ENCODE data around the gene DHRS1.
A peak's percentile ranks its signal among the peaks of the same experiment; 100 is the strongest.

The DHRS1 gene

GRCh38 chr14:24300326-24300980, 873 bp upstream of the DHRS1 start:
- CTCF ChIA-PET = interaction anchor here (0.6 to 21.1 kb wide), 15 partner anchors 22 to 243 kb away, joined by 3 to 688 read pairs (median 33); partner anchors contain the start of genes ADCY4, CBLN3, CHMP4A and CIDEB
- DNase-seq (ENCODE audit: low read depth, low spot score) = no peak
- peak overlapping the region; percentile 99 for H3K4me3 ChIP-seq (ENCODE audit: low read depth, low read length)
- POLR2A ChIA-PET = interaction anchor here (0.7 to 4.1 kb wide), 7 partner anchors 8 to 136 kb away, joined by 3 to 26 read pairs (median 3); partner anchors contain the start of genes CIDEB, RABGGTA and TINF2
- TF ChIP-seq CTCF (IDR thresholded peaks at IDR 0.05; ENCODE audit: insufficient read depth, low read length, missing control alignments) = no peak

- POLR2A ChIA-PET = interaction anchor here (0.8 to 4.1 kb wide), 5 partner anchors 28 to 158 kb away, joined by 3 to 26 read pairs (median 4); partner anchors contain the start of genes EMC9, IPO4, RABGGTA and TINF2
- DNase-seq (ENCODE audit: low read depth, low spot score) = peak; percentile 31
Measured at GRCh38 chr14:24298892-24299254, 707 bp downstream of the DHRS1 start.

GRCh38 chr14:24297190-24297964, 2.2 kb downstream of the DHRS1 start:
- CTCF ChIA-PET = interaction anchor here (0.6 to 21.1 kb wide), 51 partner anchors 9 to 246 kb away, joined by 3 to 688 read pairs (median 5); partner anchors contain the start of genes ADCY4, CARMIL3, CBLN3 and CHMP4A
- no peak overlapping the region for H3K4me3 ChIP-seq (ENCODE audit: low read depth, low read length)
- DNase-seq (ENCODE audit: low read depth, low spot score) = no peak
- POLR2A ChIA-PET = interaction anchor here (0.6 to 4.1 kb wide), 4 partner anchors 55 to 320 kb away, joined by 3 to 26 read pairs (median 4); partner anchors contain the start of genes CHMP4A, TINF2 and TM9SF1
- peak; percentile 45 for TF ChIP-seq CTCF (IDR thresholded peaks at IDR 0.05; ENCODE audit: insufficient read depth, low read length, missing control alignments)

More at GRCh38 chr14:24298892-24299254, 707 bp downstream of the DHRS1 start:
- no peak for TF ChIP-seq CTCF (IDR thresholded peaks at IDR 0.05; ENCODE audit: insufficient read depth, low read length, missing control alignments)
- CTCF ChIA-PET = interaction anchor here (1.4 to 21.1 kb wide), 14 partner anchors 9 to 242 kb away, joined by 5 to 688 read pairs (median 42); partner anchors contain the start of genes ADCY4, CBLN3, CHMP4A and CIDEB
- peak overlapping the region; percentile 99 for H3K4me3 ChIP-seq (ENCODE audit: low read depth, low read length)

GRCh38 chr14:24296341-24297157, 3.0 kb downstream of the DHRS1 start:
- ChIA-PET CTCF (interaction anchor here (0.6 to 21.1 kb wide), 45 partner anchors 10 to 245 kb away, joined by 3 to 688 read pairs (median 7); partner anchors contain the start of genes ADCY4, CARMIL3, CBLN3 and CHMP4A), POLR2A (interaction anchor here (0.6 to 4.1 kb wide), 4 partner anchors 54 to 101 kb away, joined by 3 to 26 read pairs (median 4); partner anchors contain the start of genes CHMP4A, TINF2 and TM9SF1)
- peak; percentile 79 for DNase-seq (ENCODE audit: low read depth, low spot score)
- H3K4me3 ChIP-seq (ENCODE audit: low read depth, low read length) = no peak overlapping the region
- peak; percentile 79 for TF ChIP-seq CTCF (IDR thresholded peaks at IDR 0.05; ENCODE audit: insufficient read depth, low read length, missing control alignments)

- no peak overlapping the region for H3K4me3 ChIP-seq (ENCODE audit: low read depth, low read length)
- POLR2A ChIA-PET = interaction anchor here (0.6 kb wide), 1 partner anchor 51 kb away, joined by 3 read pairs; the partner anchor contains the start of gene TINF2
- CTCF ChIA-PET = interaction anchor here (1.0 to 5.2 kb wide), 4 partner anchors 11 to 61 kb away, joined by 4 to 34 read pairs (median 14); partner anchors contain the start of genes CIDEB, GMPR2 and TINF2
- no peak for DNase-seq (ENCODE audit: low read depth, low spot score)
- TF ChIP-seq CTCF (IDR thresholded peaks at IDR 0.05; ENCODE audit: insufficient read depth, low read length, missing control alignments) = no peak
Measured at GRCh38 chr14:24293525-24293924, 6.1 kb downstream of the DHRS1 start.

Measured in AG04449 (cell line).